Fibroblast of gingiva (primary cell): ENCODE results near the gene RNF5.

Experiments used
- DNase-seq: peaks from one replicate; pipeline ENCODE4 v3.0.0-alpha.2; 2011; ENCODE audit warnings: low read depth

The RNF5 gene

DNA sequence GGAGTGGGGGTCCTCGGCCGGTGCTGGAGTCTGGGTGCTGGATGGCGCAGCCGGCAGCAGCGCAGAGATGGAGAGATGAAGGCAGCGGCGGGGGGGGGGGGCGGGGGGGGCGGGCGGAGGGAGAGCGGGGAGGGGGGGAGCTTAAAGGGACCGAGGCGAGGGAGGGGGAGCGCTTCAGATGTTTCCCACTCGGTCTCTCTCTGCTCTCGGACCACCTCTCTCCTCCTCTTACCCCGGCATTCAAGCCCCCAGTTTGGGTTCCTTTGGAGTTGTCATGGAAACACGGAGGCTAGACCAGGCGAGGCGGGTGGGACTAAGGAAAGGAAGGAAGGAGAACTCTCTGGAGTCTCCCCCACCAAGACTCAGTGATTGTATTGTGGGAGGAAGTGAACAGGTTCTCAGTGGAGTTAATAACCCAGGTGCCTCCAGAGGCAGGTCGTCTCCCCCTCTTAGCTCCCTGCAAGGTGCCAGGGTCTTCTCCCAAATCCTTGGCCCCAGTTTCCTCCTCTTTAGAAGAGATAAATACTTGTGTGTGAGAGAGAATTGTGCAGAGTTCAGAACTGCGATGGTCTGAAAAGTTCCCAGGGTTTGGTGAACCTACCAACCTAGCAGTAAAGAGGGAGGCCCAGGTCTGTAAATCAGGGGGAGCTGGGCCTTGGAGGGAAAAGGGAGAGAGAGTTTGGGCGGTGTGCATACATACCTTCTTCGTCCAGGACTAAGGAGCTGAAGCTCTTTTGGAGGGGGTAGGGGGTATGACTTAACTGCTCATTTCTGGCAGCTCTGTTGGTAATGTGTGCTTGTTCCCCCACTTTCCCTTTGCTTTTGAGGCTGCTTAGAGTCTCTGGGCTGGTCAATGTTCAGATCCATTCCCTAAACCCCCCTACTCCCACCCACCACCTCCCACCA, 26.1 kb upstream of the RNF5 start, which contains the start of gene PRRT1:
TSS of gene PRRT1 (minus strand) at position 77 of the 906 bp plus-strand sequence. CDS start 112 bp downstream, outside the sequence.
- no peak for DNase-seq

- peak; percentile 45 for DNase-seq
Measured at GRCh38 chr6:32152769-32153563, 25.2 kb upstream of the RNF5 start.

DNA sequence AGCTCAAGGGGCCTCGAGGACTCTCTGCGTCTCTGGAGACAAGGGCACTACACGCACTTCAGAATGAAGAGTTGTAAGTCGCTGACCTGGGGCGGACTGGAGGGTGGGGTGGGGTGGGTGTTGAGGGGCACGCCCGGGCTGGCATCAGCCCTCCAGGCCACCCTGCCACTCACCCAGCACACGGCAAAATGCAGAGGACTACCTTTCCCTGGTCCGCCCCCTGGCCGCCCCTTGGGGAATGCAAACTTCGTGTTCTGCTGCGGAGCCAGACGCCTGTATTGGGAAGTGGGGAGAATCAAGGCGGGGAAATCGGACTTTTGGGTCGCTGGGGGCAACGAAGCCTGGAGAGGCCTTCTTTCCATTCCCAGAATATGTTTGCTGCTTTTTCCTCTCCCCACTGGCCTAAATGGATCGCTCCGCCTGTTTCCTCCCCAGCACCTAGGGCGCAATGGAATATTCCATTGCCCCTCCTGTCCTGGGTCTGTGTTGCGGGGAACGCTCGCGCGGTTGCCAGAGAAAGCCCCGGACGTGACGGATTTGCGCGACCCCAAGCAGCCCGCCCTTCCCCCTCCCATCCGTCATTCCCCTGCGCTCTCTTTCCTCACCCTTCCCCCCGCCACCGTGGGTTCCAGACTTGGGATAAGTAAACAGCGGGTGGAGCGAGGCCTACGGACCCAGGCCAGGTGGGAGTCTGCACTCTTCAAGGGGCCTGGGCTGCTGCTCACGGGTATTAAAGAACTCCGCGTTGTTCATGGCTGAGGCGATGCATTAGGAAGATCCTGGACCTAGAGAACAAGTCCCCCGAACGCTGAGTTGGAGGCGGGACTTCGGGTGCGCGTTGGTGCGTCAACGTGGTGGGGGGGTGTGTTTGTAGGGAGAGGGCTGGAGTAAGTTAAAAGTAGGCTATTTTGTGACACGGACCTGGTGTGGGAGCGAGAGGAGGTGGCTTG, 24.4 kb upstream of the RNF5 start, which contains the start of gene PPT2:
TSS of gene PPT2 (plus strand) at position 578 of the 950 bp plus-strand sequence. CDS start 454 bp downstream, outside the sequence.
- peak; percentile 94 for DNase-seq

- DNase-seq, result peak; percentile 59
Measured at GRCh38 chr6:32154514-32155161, 23.6 kb upstream of the RNF5 start.

GRCh38 chr6:32156891-32157290, 21.3 kb upstream of the RNF5 start:
- no peak for DNase-seq

DNA sequence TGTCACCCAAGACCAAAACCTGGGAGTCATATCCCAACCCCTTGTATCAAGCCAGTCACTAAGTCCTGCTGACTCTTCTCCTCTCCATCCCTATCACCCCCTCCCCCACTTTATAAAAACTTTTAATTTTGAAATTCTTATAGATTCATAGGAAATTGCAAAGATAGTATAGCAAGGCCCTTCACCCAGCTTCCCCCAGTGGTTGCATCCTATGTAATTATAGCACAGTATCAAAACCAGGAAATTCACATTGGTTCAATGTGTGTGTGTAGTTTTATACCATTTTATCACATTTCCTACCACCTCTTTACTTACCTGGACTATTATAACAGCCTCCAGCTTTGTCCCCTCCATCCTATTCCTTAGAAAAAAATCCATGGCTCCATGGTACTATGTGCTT, 20.2 kb upstream of the RNF5 start:
- no peak for DNase-seq

DNA sequence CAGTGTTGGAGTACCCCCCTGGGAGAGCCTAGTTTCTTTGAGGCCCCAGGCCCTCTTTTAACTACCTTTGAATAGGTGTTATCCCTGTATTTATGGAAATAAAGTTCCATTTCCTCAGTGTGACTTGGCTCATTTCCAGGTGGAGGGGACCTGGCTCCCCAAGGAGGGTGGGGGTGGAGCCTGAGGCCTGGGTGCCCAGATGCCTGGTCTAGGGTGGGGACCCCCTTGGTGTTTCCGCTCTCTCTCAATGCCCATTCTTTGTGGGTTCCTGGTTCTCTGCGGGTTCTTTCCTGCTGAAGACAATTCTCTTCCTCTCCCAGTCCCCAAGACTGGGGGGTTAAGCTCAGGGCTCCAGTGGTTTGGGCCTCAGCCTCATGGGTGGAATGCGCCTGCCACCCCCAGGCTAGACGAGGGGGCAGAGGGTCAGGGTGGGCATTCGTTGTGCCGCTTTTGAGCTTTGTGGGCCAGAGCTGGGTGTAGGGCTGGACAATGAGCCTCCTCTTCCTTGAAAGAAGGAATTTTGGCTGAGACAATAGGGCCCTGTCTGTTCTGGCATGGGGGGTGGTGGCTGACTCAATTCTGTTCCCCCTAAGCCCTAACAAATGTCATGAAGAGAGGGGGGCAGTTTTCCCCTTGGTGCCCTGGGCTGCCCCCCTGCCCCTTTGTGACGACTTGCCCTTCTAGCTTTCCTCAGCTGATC, 14.5 kb upstream of the RNF5 start:
- no peak for DNase-seq

DNA sequence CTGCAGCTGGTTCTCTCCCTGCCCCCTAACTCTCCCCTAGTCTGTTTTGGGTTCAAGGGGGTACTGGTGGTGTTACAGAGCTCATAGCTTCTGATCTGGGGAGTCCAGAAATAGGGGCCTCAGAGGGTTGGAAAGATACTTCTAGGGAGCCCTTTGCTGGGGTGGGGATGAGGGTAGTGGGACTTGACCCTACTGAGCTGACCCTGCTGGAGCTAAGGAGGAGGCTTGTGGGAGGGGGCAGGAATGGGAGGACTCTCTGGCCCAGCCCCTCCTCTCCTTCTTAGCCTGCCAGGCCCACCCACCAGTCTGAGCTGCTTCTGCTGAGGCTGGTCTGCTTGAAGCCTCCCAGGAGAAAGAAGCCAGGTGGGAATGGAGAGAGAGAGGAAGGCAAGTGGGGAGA, 13.9 kb upstream of the RNF5 start, which contains the start of gene EGFL8:
TSS of gene EGFL8 (plus strand) at position 301 of the 400 bp plus-strand sequence. CDS start 1,571 bp downstream, outside the sequence.
- no peak for DNase-seq

DNA sequence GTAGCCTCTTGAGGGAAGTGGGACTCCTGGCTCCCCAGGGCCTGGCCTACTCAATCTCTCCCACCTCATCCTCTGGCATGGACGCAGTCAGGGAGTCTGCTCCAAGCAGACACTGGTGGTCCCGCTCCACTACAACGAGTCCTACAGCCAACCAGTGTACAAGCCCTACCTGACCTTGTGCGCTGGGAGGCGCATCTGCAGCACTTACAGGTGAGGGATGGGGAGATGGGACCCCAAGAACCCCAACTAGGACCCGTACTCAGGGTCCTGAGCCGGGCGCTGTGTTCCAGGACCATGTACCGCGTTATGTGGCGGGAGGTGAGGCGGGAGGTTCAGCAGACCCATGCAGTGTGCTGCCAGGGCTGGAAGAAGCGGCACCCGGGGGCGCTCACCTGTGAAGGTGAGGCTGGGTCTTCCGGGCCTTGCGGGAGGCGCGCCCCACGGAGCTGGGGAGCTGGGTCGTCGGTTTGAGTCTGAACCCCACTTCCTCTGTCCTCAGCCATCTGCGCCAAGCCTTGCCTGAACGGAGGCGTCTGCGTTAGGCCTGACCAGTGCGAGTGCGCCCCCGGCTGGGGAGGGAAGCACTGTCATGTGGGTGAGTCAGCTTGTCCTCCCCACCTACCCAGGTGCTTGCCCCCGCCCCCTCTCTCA, 11.7 kb upstream of the RNF5 start:
- no peak for DNase-seq

DNA sequence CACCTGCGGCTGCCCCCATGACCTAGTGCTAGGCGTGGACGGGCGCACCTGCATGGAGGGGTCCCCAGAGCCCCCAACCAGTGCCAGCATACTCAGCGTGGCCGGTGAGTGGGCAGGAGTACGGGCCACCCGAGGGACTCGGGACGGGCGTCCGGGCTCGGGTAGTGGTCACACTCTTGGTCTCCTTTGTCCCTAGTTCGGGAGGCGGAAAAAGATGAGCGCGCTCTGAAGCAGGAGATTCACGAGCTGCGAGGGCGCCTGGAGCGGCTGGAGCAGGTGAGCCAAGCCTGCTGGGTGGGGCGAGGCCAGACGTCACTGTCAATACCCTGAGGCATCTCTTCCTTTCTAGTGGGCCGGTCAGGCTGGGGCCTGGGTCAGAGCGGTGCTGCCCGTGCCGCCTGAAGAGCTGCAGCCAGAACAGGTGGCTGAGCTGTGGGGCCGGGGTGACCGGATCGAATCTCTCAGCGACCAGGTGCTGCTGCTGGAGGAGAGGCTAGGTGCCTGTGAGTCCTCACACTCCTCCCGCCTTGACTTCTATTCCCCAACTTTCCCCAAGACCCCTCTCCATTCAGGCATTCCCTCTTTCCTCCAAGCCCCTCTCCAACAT, 10.9 kb upstream of the RNF5 start:
- DNase-seq, result no peak

- DNase-seq, result no peak
Measured at GRCh38 chr6:32167761-32168262, 10.4 kb upstream of the RNF5 start.

- no peak for DNase-seq
Measured at GRCh38 chr6:32168350-32168749, 9.9 kb upstream of the RNF5 start.

DNA sequence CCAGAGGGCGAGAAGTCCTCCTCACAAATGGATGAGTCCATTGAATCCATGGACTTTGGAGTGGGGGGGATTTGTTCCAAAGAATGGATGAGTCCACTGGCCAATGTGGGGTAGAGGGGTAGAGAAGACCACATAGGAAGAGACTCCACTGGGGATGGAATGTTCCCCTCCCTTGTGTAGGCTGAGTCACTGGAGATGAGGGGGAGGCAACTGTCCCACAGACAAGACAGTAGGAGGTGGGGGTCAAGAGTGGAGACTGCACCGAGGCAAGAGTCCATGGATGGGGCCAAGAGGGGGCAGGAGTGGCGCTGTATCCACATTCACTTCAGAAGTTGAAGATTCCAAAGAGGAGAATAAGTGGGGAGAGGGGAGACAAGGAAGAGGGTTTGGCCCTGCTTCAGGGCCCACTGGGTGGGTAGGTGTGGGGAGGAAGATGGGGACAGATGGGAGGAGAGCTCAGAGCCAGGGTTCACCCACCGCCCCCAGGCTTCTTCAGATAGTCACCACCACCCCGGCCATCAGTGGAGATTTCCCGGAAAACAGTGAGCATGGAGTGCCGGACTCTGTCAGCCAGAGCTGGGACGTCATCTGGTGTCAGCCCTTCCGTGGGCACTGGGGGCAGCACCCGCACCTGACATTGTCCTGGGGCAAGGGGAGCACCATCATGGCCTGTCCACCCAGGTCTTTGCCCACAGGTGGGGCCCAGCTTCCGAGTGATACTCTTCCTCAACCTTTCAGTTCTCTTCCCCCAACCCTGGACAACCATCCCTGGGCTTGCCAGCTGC, 9.2 kb upstream of the RNF5 start:
- no peak for DNase-seq

GRCh38 chr6:32170294-32170693, 7.9 kb upstream of the RNF5 start:
- DNase-seq, result no peak

DNA sequence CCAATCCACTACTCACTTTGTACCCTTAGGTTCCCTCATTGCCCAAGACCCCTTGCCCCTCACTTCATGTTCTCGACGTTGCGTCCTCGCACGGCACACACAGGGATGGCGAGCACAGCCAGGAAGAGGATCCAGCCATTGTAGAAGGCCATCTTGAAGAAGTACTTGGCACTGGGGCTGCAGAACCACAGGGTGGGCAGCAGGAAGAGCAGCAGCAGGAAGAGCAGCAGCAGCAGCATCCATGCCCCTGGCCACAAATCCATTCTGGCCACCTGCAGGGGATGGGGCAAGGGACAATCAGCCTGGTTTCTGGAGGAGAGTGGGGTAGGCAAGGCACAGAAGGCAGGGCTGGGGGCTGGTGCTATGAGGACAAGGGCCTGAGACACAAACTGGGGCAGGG, 7.0 kb upstream of the RNF5 start:
- no peak for DNase-seq

DNA sequence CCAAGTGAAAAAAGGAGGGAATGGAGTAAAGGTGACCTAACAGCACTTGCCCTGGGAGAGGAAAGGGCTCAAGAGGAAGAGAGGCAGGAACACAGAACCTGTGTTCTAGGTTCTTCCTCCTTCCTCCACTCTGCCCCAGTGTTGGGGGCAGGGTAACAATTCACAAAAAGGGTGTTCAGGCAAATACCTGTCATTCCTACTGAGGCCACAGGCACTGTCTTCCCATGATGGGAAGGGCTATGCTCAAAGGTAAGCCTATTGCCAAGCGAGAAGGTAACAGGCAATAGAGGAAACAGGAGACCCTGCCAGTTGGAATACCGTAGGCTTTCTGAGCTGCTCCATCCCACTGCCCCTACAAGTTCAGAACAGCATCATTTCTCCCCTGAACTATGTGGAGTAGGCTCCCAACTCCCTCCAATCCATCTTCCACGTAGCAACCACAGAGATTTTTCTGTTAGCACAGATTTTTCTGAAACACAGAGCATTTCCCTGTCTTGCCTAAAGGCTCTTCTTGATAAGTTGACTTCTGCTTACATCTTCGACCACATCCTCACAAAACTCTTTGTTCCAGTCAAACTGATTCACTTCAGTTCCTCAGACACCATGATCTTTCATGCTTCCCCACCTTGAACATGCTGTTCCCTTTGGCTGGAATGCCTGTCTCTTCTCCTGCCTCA, 5.0 kb upstream of the RNF5 start:
- no peak for DNase-seq

DNA sequence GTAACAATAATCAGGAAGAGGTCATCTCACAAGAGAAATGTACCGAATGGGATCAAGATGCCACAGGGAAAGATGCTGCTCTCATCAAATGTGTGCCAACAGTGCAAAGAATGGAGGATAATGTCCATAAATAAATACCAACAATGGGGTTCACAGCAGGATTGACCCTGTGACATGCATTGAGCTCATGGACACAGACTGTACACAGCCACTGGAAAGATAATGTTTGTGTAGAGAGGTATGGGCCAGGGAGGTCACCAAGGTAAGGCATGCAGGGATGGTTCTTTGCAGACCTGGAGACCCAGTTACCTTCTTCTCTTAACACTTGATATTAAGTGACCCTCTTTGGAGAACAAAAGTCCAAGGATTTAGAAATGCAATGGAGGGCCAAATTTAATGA, 3.8 kb upstream of the RNF5 start:
- no peak for DNase-seq

DNA sequence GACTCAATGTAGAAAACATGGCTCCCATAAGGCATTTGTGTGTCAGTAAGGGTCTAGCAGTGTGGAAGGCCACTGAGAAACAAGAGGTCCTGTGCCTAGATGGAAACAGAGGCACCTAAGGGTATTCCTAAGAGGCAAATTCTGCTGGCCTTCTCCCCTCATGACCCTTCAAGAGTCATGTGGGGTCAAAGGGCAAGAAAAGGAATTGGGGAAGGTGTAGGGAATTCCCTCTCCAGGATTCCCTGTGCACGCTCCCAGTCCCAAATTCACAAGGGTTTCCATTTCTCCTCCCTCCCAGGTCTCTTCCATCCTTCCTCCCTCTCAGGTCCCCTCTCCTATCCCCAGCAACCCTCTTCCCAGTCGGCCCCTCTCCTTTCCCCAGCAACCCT, 2.9 kb upstream of the RNF5 start:
- no peak for DNase-seq
